GM18520 (cell line): Measurements from ENCODE around the gene ZHX3.

Experiments
- ATAC-seq: cut with Tn5 transposase; IDR thresholded peaks from one replicate; pipeline ENCODE4 v1.9.1; 2021; ENCODE audit not compliant: unreplicated experiment

Gene ZHX3

DNA sequence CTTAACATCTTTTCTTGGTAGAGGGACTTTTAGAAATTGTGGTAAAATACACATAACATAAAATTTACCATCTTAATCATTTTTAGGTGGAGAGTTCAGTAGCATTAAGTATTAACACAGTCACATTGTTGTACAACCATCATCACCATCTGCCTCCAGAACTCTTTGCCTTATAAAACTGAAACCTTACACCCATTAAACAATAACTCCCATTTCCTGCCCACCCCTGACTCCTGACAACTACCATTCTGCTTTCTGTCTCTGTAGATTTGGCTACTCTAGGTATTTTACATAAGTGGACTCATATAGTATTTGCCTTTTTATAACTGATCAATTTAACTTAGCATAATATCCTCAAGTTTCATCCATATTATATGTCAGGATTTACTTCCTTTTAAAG is 88.7 kb downstream of the ZHX3 start:
- ATAC-seq = no peak

DNA sequence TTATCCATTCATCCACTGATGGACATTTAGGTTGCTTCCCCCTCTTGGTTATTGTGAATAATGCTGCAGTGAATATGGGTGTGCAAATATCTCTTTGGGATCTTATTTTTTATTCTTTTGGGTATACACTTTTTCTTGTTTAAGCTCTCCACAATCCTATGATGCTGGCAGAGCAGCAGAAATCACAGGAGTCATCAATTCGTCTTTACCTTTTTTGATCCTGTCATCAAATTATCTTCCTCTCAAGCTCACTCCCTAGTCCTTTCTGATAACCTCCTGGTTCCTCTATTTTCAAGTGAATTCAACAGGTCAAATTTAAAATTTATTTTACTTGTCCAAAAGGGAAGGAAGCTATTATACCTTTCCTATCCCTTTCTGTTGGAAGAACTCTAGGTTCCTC is 91.1 kb downstream of the ZHX3 start:
- no peak for ATAC-seq

DNA sequence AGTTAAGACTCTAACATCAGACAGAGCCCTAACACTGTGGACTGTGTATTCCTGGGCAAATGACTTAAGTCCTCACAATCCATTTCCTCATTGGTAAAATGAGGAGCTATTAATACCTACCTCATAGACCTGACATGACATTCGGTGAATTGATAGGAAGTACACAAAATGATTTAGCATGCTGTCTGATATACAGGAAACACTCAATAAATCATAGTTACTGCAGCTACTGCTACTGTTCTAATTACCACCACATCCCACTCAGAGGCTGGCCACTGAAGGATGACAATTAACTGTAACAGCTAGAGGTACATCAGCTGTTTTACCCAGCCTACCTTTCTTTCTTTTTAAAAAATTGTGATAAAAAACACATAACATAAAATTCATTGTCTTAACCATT is 92.4 kb downstream of the ZHX3 start:
- ATAC-seq = no peak

DNA sequence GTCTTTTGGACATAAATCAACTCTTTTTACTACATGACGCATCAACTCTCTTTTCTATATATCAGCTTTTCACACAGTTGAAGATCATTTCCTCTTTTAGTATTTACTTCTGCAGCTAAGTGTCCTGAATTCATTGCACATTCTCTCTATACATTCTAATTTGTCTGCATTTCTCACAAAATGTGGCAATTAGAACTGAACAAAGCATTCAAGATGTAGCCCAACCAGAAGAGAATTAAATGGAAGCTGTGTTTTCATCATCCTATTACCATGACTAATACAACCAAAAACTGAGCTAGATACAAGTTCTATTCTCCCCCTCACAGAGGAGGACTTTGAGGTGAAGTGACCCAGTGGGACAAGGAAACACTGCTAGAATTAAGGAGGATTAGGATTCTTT is 93.2 kb downstream of the ZHX3 start:
- ATAC-seq = no peak

DNA sequence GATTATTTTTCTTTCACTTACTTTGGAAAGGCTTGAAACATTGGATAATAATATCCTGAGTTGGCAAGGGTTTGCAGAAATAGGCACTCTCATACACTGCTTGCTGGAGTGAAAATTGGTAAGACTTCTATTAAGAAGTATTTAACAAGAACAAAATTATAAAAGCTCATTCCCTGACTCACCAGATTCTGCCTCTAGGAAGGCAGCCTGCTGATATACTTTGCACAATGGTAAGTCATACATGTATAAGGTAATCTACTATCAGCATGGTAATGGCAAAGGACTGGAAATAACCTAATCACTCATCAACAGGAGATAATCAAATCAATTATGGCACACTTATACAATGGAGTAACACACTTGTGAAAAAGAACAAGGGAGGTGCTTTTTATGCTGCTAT is 94.4 kb downstream of the ZHX3 start:
- no peak for ATAC-seq

DNA sequence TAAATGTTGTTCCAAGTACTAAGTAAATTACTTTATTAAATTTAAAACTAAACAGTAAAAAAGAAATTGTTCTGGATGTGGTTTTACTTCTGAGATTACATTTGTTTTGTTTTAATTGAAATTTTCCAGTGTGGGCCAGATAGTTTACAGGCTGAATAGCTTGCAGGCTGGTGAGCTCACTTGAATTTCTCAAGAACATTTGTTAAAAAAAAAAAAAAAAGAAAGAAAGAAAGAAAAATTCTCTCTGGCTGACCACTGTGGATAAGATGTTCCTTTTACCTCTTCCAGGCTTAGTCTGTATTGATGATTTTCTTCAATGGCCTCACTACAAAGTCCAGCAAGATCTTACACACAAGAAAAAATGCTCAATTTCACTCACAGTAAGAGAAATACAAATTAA is 94.8 kb downstream of the ZHX3 start:
- no peak for ATAC-seq

DNA sequence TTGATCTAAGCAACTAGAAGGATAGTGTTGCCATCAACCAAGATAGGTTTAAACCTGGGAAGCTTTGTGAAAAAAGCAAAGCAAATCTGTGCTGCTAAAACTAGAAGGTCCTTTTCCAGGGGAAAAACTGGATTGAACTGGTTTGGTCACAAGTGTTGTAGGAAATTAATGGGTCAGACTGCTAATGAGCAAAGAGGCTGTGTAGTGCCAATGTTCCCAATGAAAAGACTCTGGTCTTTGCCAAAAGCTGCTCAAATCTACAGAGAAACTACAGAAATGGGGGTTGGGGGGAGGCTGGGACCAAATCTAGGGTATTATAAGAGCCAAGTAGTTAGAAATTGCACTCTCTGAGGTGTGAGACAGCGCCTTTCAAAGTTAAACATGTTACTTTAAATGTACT is 95.2 kb downstream of the ZHX3 start:
- ATAC-seq = no peak

DNA sequence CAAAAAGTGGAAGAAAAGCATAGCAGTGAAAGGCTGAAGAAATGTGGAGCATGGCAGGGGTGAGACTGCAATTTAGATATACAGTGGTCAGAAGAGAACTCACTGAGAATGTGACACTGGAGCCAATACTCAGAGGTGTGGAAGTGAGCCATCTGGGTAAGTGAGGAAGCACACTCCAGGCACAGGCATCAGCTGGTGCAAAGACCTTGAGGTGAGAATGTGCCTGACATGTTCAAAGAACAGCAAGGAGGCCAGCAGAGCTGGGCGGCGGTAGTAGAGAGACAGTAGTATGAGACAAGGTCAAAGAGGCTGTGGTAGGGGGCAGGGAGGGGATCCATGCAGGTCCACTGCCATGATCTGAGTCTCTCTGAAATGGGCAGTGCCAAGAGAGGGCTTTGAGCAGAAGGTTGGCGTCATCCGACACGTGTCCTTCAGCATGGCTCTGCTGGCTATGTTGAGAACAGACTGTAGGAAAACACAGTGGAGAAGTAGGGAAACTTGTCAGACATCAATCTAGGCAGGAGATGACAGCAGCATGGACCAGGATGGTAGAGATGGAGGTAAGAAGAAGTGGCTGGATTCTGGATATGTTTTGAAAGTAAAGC is 95.8 kb downstream of the ZHX3 start:
- ATAC-seq = no peak

DNA sequence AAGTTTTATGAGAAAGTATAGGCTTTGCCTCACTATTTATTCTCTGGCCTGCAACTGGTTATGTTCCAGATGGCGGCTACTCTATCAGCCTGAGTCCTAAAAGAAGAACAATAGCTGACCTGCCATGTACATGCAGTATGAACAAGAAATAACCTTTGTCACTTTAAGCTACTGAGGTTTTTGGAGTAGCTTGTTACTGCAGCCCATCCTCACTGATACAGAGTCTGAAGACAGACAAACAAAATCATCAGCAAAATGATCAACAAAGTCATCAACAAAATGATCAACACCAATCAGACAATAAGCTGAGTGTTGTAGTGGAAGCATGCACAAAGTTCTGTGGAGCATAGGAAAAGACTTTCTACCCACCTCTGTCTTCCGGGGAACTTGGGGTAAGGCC is 97.7 kb downstream of the ZHX3 start:
- no peak for ATAC-seq

DNA sequence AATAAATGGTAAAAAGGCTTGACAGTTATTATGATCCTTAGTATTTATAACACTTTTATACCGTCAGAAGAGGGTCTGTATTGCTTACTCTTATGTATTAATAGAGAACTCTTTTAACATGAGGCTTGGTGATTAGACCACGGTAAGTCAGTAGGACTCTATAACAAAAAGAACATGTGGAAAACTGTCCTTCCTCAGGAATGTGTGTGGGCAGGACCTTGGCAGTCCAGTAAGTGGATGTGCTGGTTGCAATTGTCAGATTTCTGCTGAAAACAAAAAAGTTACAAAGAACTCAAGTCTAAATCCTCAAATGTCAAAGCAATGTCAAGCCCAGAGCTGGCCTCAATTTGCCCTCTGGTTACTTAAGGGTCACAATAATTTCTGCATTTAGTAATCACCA is 99.1 kb downstream of the ZHX3 start:
- ATAC-seq = no peak

DNA sequence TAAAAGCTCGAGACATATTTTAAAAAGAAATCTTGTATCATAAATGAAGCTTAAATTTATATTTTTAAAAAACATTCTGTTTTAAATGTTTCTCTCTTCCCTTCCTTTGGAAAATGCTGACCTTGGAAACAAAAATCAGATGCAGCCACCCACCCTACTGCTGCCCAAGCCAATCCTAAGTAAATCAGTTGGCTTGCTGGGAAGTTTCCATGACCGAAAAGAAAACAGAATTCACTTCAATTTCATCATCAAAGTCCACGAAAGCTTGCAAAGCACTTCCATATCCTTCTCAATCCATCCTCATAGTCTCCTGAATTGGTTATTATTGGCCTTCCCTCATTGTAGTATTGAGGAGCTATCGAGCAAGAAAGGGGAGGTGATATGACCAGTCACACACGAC is 100.1 kb downstream of the ZHX3 start:
- no peak for ATAC-seq

DNA sequence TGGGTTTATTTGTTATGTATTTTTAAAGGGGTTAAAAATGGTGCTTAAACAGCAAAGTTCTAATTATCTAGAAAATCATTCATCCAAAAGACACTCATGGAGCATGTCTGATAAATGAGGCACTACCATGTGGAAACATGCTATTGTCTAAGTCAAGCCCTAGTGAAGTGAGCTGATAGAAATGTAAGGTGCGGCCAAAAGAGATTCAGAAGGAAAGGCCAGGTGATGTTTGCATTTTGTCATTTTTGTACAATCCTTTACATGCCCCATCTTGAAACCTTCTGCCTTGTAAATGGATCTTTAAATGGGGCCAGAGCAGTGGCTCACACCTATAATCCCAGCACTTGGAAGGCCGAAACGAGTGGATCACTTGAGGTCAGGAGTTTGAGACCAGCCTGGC is 102.9 kb downstream of the ZHX3 start:
- ATAC-seq = no peak

DNA sequence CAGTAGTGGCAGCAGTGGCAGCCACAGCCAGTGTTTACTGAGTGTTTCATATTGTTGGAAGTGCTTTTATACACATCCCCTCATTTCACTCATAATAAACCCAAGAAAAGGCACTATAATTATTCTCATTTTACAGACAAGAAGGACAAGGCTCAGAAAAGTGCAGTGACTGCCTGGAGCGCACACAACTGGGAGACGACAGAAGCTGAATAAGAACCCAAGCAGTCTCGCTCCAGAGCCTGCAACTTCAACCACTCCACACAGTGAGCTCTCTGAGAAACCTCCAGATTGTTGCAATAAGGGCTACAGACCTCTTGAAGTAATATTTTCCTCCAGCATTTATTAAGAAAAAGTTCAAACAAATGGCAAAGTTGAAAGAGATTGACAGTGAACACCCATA is 103.3 kb downstream of the ZHX3 start:
- ATAC-seq = no peak

DNA sequence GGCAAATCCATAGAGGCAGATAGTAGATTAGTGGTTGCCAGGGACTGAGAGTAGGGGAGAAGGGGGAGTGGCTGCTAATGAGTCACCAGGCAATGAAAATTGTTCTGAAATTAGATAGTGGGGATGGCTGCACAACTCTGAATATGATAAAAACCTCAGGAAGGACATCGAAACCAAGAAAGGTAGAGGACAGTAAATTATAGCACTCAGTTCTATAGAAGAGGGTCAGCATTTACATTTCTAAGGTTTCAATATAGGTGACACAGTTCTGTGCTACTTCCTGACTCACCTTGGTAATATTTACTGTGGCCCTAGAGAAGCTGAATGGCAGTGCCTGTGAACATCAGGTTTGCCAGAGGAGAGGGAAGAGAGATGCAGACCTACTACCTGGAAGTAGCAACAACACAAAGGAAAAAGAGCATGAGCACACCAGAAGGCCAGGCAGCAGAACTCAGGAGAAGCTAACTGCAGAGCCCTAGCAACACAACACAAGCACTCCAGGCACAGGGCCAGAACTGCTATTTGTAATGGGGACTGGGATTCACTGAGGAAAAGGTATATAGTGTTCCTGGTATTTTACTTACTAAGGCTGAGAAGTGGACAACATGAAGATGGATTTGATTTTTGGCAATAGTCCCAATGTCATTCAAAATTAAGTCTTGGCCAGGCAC is 104.2 kb downstream of the ZHX3 start:
- ATAC-seq = no peak

DNA sequence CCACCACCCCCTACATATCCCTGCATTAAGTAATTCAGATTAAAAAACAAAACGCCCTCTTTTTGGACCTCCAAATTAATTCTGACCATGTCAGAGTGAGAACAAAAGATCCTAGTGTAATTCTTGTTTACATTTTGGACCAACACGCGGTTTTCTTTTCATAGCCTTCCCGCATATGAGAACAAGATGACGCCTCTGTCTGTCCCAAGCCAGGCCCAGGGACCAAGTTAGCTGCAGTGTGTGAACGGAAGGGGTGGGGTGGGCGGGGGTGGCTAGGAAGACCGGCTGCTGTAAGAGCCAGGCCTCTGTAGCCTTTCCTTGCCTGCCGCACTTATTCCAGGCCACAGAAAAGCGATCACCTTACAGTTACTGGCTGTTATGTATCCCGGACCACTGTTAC is 112.2 kb downstream of the ZHX3 start:
- ATAC-seq = no peak

DNA sequence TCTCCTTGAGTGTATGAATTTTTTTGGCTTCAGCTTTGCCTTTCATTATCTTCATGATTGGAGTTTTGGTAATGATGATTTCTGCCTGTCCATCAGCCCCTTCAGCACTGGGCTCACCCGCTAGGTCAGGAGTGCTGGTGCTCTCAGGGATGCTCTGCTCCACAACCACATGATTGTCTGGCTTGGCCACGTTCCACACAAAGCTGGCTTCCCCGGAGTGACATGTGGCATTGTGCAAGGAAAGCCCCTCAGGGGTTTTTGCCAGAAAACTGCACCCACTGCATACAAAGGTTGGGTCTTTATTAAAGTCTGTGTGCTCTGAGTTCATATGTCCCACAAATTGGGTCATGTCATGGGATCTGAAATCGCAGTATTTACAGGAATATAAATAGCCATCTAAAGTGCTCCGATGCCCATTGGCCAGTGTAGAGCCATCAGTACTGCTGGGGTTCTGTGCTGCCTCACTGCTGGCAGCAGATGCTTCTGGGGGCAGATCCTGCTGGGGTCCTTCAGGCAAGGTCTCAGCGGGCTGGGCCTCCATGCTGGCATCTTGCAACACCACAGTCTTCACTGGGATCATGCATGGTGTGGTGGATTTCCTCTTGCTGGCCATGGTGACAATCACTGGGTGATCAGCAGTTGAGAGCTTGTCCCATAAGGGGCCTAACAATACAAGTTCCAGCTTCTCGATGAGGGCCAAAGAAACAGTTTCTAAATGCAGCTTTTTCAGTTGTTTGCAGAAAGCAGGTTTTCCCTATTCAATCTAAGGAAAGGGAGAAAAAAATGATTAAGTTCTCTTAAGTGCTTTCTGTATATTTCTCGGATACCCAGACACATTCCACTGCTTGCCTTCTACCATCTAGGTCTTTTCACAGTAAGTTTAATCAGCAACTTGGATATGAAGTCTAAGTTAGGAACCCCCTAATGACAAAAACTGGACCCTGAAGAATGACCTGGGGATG is 112.9 kb downstream of the ZHX3 start:
- no peak for ATAC-seq

DNA sequence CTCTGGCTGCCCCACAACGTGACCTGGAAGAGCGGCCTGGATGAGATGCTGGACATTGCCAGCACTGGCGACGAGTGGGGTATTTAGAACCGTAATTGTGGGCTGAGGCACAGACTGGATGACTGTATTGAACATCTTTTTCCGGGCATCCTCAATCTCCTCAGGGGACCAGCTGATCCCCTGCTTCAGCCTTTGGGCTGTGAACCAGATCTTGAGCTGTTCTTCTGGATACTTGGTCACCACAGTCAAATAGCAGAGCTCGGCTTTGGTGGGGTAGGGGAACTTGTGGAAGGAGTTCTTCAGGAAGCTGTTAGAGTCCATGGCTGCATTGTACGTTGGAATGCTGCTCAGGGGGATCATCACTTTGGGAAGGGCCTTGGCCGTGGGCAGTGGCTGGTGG is 113.9 kb downstream of the ZHX3 start:
- no peak for ATAC-seq

DNA sequence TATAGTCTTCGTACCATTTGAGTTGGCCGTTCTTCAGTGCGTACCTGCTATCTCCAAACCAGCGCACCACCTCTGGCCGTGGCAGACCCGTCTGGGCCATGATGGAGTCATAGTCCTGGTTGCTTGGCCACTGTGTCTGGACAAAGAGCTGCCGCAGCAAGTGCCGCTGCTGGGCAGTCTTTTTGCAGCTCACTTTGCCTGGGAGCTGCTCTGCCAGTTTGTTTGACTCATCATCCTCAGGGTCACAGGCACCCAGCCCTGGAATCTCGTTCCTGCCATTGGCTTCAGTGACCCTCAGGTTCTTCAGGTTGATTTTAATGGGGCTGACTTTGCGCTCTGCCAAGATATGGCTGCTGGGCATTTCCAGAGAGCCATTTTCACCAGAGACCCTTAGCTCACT is 115.1 kb downstream of the ZHX3 start:
- ATAC-seq = no peak

DNA sequence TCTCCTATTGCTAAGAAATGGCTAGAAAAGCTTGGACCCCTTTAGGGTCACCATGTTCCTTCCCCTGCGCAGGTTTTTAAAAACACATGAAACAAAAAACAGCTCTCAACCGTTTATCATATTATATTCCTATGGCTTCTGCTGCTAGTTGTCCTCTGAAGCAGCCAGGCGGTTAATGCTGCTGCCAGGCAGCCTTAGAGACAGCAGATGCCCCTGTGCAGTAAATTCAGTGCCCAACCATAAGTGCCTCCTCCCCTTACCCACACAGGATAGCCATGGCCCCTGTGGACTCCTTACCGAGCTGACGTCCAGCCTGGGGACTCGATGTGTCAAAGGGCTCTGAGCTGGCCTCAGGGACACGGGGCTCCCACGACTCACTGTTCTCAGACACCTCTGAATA is 115.8 kb downstream of the ZHX3 start:
- ATAC-seq = no peak

DNA sequence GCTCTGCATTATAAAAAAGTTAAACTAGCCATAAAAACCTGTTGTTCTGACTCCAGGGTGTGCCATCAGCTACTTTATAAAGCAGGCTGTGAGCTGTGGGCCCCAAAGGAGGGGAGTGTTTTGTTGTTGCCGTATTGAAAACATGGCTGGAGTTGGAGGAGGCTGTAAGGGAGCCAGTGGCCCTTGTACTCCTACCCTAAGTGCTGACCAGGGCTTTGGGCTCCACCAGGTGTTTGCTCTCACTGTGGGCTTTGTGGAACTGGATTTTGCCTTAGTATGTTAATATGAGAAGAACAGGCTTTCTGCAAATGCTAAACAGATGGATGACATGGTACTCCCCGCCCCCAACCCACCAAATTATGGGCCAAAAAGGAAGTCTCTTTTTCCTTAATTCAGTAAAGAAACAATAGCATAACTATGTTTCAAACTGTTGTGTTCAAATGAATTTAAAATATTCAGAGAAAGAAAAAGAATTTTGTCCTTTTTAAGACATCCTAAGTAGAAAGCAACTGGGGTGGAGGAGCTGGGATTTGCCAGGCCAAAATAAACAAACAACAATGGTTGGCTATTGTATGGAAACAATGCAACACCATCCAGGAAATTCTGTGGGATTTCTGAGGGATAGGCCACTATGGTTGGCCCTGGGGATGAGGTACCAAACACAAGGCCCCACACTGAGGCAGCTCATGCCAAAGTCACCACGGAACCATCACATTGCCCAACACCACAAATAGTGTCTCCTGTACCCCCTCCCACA is 116.9 kb downstream of the ZHX3 start:
- ATAC-seq = no peak

DNA sequence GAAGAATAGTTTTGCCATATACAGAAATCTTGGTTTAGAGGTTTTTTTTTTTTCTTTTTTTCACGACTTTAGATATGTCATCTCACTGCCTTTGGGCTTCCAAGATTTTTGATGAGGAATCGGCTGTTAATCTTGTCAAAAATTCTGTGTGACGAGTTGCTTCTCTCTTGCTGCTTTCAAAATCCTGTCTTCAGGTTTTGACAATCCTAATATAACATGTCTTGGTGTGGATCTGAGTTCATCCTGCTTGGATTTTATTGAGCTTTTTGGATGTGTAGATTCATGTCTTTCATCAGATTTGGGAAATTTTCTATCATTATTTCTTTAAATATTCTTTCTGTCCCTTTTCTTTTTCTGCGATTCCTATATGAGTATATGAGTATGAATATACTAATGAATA is 119.1 kb downstream of the ZHX3 start:
- ATAC-seq = no peak
